PC-9 (cell line): Measurements from ENCODE around the gene HMMR. TPM values are rescaled to one million over a fixed set of nuclear protein-coding genes. Genes with fewer than 3 reads are reported as not detected.

Source experiments
- BruUV-seq: library from RNA; stranded (reverse); fragments of 400-500 nt; replicated peaks from 2 replicates; lab custom pipeline; 2021; lab: Mats Ljungman, UMichigan
- CTCF ChIA-PET: fragments of 300-600 bp; sonication (Branson Sonifier 250); formaldehyde crosslinking; loops from one replicate; lab custom pipeline; 2022; ENCODE audit warnings: antibody characterized with exemption; lab: Charles Lee
- POLR2A ChIA-PET: fragments of 300-600 bp; sonication (Branson Sonifier 250); formaldehyde crosslinking; loops from one replicate; lab custom pipeline; 2022; ENCODE audit warnings: antibody characterized with exemption; ENCODE audit not compliant: unreplicated experiment; lab: Charles Lee
- DNase-seq, 2 experiments: peaks; one replicate each; pipeline versions ENCODE4 v3.0.0 to v3.0.0-alpha.2; 2015 to 2022; ENCODE audit warnings: mixed read lengths in 1 of 2
- H2AFZ ChIP-seq: fragments of 200-600 bp; sonication (generic); 2 replicates; pipeline ENCODE4 v1.8.1; 2017; ENCODE audit warnings: antibody characterized with exemption
- H3F3A ChIP-seq: fragments of 200-600 bp; sonication (generic); 2 replicates; pipeline ENCODE4 v1.8.1; 2017; ENCODE audit warnings: antibody characterized with exemption, mild to moderate bottlenecking, low read depth; ENCODE audit not compliant: insufficient read depth
- H3K27ac ChIP-seq: fragments of 200-600 bp; sonication (generic); 2 replicates; pipeline ENCODE4 v1.6.1; 2016; ENCODE audit warnings: mixed run types
- H3K27me3 ChIP-seq: fragments of 200-600 bp; sonication (generic); 2 replicates; pipeline ENCODE4 v1.6.1; 2016; ENCODE audit warnings: low read depth, mixed run types; ENCODE audit not compliant: insufficient read depth
- H3K36me3 ChIP-seq: fragments of 200-600 bp; sonication (generic); 2 replicates; pipeline ENCODE4 v1.6.1; 2016; ENCODE audit warnings: low read depth, mixed run types
- H3K4me1 ChIP-seq: fragments of 200-600 bp; sonication (generic); replicated peaks from 2 replicates; pipeline ENCODE4 v1.6.1; 2016; ENCODE audit warnings: mixed run types; ENCODE audit not compliant: insufficient read depth
- H3K4me2 ChIP-seq: fragments of 200-600 bp; sonication (generic); 2 replicates; pipeline ENCODE4 v1.6.1; 2017; ENCODE audit warnings: mixed run types
- H3K4me3 ChIP-seq: fragments of 200-600 bp; sonication (generic); 2 replicates; pipeline ENCODE4 v1.6.1; 2016; ENCODE audit warnings: mixed run types
- H3K79me2 ChIP-seq: fragments of 200-600 bp; sonication (generic); 2 replicates; pipeline ENCODE4 v1.6.1; 2017; ENCODE audit warnings: low read depth, mixed run types
- H3K9me2 ChIP-seq: fragments of 200-600 bp; sonication (generic); 2 replicates; pipeline ENCODE4 v1.8.1; 2017; ENCODE audit warnings: mild to moderate bottlenecking; ENCODE audit not compliant: insufficient read depth
- H3K9me3 ChIP-seq: fragments of 200-600 bp; sonication (generic); 2 replicates; pipeline ENCODE4 v1.8.1; 2016; ENCODE audit warnings: low read depth; ENCODE audit not compliant: insufficient read depth
- H4K20me1 ChIP-seq: fragments of 200-600 bp; sonication (generic); 2 replicates; pipeline ENCODE4 v1.8.1; 2017; ENCODE audit not compliant: insufficient read depth
- EZH2 ChIP-seq: fragments of 200-600 bp; sonication (generic); IDR thresholded peaks from 2 replicates; pipeline ENCODE4 v1.8.0; 2017; ENCODE audit warnings: antibody characterized with exemption, low read depth
- intact Hi-C: fragments of 100-400 bp; cut with micrococcal nuclease; formaldehyde crosslinking; loops from one replicate; pipeline ENCODE4 v1.10.0; 2022; ENCODE audit not compliant: unreplicated experiment
- total RNA-seq: library from RNA; stranded (reverse); gene quantifications from 2 replicates; pipeline ENCODE4 v1.2.3, GENCODE V29; 2021
- TF ChIP-seq, protein P1 (sequence below): fragments of 200-600 bp; sonication (generic); conservative IDR thresholded peaks from 2 replicates; pipeline ENCODE4 v1.6.1; 2017; ENCODE audit warnings: mixed run types, antibody characterized with exemption, mild to moderate bottlenecking, moderate library complexity

Gene HMMR
- total RNA-seq, 1 experiment from 2014 or later, result 94.5 TPM

DNA sequence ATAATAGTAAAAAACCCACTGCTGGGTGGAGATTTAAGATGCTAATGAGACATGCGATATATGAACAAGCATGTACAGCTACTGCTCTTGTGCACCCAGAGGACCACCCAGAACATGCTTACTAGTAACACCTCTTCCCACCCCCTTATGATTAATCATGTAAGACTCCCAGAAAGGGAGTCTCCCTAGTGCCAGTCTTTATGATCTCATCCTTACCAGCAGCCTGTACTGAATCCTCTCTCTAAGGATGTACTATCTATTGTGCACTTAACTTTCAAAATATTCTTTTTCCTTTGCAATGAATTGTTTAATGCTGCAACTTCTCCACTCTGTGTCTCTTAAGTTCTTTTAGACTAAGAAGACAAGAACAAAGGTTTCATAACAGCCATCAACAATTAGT is 35.9 kb downstream of the HMMR start:
- no TSS peak for BruUV-seq
- Histone ChIP-seq H3K4me1 (no peaks in the 10 kb centered on the region), H4K20me1 (no peaks in the 10 kb centered on the region), H3K79me2 (no peaks in the 10 kb centered on the region), H3K9me2 (no peaks in the 10 kb centered on the region), H3K4me2 (no peak overlapping the region), H2AFZ (0 out of 2 replicates have a peak overlapping the region, but pooled peaks have one; percentile 12), H3F3A (peaks cover 9% of the 10 kb centered on the region; the same call in 1 of the 2 replicates), H3K27ac (no peak overlapping the region), H3K9me3 (0 out of 2 replicates have a peak, but pooled peaks cover 3% of the 10 kb centered on the region), H3K4me3 (no peak overlapping the region), H3K27me3 (no peaks in the 10 kb centered on the region), H3K36me3 (peaks cover 7% of the 10 kb centered on the region; the same call in 1 of the 2 replicates)
- TF ChIP-seq, protein P1, sequence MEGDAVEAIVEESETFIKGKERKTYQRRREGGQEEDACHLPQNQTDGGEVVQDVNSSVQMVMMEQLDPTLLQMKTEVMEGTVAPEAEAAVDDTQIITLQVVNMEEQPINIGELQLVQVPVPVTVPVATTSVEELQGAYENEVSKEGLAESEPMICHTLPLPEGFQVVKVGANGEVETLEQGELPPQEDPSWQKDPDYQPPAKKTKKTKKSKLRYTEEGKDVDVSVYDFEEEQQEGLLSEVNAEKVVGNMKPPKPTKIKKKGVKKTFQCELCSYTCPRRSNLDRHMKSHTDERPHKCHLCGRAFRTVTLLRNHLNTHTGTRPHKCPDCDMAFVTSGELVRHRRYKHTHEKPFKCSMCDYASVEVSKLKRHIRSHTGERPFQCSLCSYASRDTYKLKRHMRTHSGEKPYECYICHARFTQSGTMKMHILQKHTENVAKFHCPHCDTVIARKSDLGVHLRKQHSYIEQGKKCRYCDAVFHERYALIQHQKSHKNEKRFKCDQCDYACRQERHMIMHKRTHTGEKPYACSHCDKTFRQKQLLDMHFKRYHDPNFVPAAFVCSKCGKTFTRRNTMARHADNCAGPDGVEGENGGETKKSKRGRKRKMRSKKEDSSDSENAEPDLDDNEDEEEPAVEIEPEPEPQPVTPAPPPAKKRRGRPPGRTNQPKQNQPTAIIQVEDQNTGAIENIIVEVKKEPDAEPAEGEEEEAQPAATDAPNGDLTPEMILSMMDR, result no peak
- TF ChIP-seq EZH2, result no peak
- DNase-seq, result no peak
- CTCF ChIA-PET, result no interaction called here
- intact Hi-C loops, result no loop called here
- POLR2A ChIA-PET, result no interaction called here

DNA sequence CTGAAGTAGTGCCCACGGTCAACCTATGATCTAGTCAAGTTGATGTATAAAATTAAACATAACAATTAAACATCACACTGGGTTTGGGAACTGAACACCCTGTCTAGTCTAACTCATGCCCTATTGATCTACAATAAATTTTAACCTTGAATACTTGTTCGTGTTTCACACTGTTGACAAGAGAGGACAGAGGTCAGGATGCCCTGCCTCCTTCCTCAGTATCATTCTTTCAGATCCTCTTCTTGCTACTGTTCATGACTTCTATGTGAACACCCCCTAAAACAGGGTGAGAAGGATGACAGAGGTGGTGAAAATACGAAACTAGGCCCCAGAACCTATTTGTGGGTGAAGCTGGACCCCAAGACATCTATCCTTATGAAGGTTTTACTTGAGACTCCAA is 36.9 kb downstream of the HMMR start:
- no peak for DNase-seq
- Histone ChIP-seq H3F3A (peaks cover 9% of the 10 kb centered on the region; the same call in 1 of the 2 replicates), H3K79me2 (no peaks in the 10 kb centered on the region), H3K4me3 (no peak overlapping the region), H3K27me3 (no peaks in the 10 kb centered on the region), H3K9me3 (0 out of 2 replicates have a peak, but pooled peaks cover 3% of the 10 kb centered on the region), H3K4me1 (peaks cover 2% of the 10 kb centered on the region), H3K36me3 (no peaks in the 10 kb centered on the region), H3K9me2 (no peaks in the 10 kb centered on the region), H4K20me1 (no peaks in the 10 kb centered on the region), H3K27ac (no peak overlapping the region), H2AFZ (no peak overlapping the region), H3K4me2 (no peak overlapping the region)
- no peak for TF ChIP-seq EZH2
- TF ChIP-seq, protein P1, result no peak
- BruUV-seq, result no TSS peak
- ChIA-PET CTCF (no interaction called here), POLR2A (no interaction called here)
- intact Hi-C loops, result no loop called here

DNA sequence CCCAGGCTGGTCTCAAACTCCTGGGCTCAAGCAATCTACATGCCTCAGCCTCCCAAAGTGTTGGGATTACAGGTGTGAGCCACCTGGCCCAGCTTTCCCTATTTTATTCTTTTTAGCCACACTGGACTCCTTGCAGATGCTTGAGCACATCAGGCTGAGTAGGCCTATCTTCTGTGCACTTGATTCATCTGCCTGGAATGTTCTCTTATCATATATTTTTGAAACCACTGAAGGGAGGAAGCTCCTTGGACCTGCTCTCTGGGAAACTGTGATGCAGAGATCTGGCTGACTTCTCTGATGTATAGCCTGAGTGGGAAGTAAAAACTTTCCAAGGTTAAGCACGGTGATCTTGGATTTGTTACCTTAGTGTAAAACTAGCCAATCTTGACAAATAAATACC is 38.5 kb downstream of the HMMR start:
- 0 out of 2 replicates have a peak, but pooled peaks cover 3% of the 10 kb centered on the region for H3K9me3 ChIP-seq
- intact Hi-C loops, result no loop called here
- peaks cover 17% of the 10 kb centered on the region for H3K4me1 ChIP-seq
- no peak for DNase-seq
- H2AFZ ChIP-seq, result no peak overlapping the region
- no peaks in the 10 kb centered on the region for H3K79me2 ChIP-seq
- no peak overlapping the region for H3K27ac ChIP-seq
- H3K27me3 ChIP-seq, result no peaks in the 10 kb centered on the region
- no peak overlapping the region for H3K4me3 ChIP-seq
- no TSS peak for BruUV-seq
- TF ChIP-seq, protein P1, result no peak
- no peak for TF ChIP-seq EZH2
- ChIA-PET POLR2A (no interaction called here), CTCF (no interaction called here)
- no peaks in the 10 kb centered on the region for H4K20me1 ChIP-seq
- no peak overlapping the region for H3K4me2 ChIP-seq
- no peaks in the 10 kb centered on the region for H3K36me3 ChIP-seq
- H3F3A ChIP-seq, result peaks cover 14% of the 10 kb centered on the region
- no peaks in the 10 kb centered on the region for H3K9me2 ChIP-seq
